ENCODE results near the gene C2orf78. TPM values are rescaled to one million over a fixed set of nuclear protein-coding genes. Genes with fewer than 3 reads are reported as not detected.

C2orf78 gene
- total RNA-seq, 1 donor from 2014 or later: not detected

DNA sequence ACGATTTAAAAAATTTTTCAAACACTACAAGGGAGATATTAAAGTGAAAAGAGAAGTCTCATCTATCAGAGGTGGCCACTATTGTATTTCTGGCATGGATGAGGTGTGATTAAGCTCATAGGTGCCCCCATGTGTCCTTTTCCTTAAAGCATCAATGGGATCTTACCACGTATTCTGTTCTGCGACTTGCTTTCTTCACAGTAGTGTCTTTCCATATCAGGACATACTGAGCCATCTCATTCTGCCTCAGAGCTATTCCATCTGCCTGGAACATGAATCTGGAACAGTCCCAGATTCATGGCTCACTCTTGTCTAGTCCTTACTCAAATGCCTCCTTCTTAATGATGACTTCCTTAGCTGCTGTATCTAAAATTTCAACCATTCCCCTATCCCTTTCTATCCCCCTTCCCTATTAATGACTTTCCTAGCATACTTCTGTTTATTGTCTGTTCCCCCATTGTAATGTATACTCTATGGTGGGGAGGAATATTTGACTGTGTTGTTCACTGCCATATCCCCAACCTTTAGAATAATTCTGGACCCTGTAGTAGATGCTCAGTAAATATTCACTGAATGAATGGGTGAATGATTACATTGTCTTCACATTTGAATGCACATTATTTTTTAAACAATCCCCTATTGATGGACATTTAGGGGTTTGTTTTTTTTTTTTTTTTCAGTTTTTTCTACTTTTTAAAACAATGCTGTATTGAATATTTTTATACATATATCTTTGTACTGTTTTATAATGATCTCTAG lies 55.8 kb downstream of the C2orf78 start:
- ChIA-PET CTCF (interaction anchor here (1.0 kb wide), 1 partner anchor 24 kb away, joined by 3 read pairs; no protein-coding TSS in a partner anchor), POLR2A (interaction anchor here (1.0 kb wide), 1 partner anchor 315 kb away, joined by 3 read pairs; no protein-coding TSS in a partner anchor)
- no peak overlapping the region for H3K27ac Mint-ChIP-seq
- H3K36me3 Mint-ChIP-seq (ENCODE audit: low read depth): peaks cover 48% of the 10 kb centered on the region
- no peaks in the 10 kb centered on the region for H3K27me3 Mint-ChIP-seq
- intact Hi-C loops (cut with micrococcal nuclease): no loop called here
- no peak for DNase-seq
- peaks cover 3% of the 10 kb centered on the region for H3K4me1 Mint-ChIP-seq
- no peak for ATAC-seq (ENCODE audit: low read depth)
- no peak overlapping the region for H3K4me3 Mint-ChIP-seq
- no peaks in the 10 kb centered on the region for H3K9me3 Mint-ChIP-seq
- TF ChIP-seq, protein P1, sequence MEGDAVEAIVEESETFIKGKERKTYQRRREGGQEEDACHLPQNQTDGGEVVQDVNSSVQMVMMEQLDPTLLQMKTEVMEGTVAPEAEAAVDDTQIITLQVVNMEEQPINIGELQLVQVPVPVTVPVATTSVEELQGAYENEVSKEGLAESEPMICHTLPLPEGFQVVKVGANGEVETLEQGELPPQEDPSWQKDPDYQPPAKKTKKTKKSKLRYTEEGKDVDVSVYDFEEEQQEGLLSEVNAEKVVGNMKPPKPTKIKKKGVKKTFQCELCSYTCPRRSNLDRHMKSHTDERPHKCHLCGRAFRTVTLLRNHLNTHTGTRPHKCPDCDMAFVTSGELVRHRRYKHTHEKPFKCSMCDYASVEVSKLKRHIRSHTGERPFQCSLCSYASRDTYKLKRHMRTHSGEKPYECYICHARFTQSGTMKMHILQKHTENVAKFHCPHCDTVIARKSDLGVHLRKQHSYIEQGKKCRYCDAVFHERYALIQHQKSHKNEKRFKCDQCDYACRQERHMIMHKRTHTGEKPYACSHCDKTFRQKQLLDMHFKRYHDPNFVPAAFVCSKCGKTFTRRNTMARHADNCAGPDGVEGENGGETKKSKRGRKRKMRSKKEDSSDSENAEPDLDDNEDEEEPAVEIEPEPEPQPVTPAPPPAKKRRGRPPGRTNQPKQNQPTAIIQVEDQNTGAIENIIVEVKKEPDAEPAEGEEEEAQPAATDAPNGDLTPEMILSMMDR (IDR thresholded peaks at IDR 0.05): no peak

DNA sequence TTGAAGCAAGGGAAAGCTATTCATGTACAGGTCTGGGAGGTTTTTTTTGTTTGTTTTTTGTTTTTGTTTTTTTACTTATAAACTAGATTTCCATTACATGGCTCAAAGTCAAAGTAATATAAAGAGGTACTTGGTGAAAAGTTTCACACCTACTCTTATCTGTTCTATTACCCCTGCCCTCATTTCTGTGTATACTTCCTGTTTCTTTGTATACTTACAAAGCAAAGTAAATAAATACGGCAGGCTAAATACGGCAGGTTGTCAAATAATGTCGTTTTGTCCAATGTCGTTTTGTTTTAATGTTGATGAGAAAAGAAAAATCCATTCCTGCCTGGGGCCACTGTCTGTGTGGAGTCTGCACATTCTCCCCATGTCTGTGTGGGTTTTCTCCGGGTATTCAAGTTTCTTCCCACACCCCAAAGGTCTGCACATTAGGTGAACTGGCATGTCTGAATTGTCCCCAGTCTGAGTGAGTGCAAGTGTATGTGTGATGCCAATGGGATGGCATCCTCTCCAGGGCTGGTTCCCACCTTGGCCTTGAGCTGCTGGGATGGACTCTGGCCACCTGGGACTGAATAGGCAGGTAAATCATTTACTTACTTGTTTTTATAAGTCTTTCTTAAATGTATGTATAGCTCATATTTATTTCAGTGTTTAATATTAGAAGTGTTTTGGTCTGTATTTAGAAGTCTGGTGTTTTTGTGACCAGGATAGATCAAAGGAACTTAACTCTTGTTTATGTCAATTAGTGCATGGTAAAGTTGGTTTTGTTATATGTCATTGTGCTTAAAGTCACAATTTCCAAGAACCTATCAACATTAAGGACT lies 58.1 kb downstream of the C2orf78 start:
- Mint-ChIP-seq H3K36me3 (ENCODE audit: low read depth) (peaks cover 57% of the 10 kb centered on the region), H3K4me1 (peaks cover 3% of the 10 kb centered on the region), H3K27me3 (no peaks in the 10 kb centered on the region), H3K27ac (no peak overlapping the region), H3K4me3 (no peak overlapping the region), H3K9me3 (no peaks in the 10 kb centered on the region)
- no peak for DNase-seq
- intact Hi-C loops (cut with micrococcal nuclease): no loop called here
- CTCF ChIA-PET: interaction anchor here (1.2 to 1.3 kb wide), 2 partner anchors 18 to 493 kb away, joined by 3 to 4 read pairs; no protein-coding TSS in a partner anchor
- no peak for ATAC-seq (ENCODE audit: low read depth)
- TF ChIP-seq, protein P1 (IDR thresholded peaks at IDR 0.05): no peak
- POLR2A ChIA-PET: interaction anchor here (0.6 to 2.3 kb wide), 2 partner anchors 13 to 358 kb away, joined by 4 read pairs; partner anchors contain the start of gene STAMBP

DNA sequence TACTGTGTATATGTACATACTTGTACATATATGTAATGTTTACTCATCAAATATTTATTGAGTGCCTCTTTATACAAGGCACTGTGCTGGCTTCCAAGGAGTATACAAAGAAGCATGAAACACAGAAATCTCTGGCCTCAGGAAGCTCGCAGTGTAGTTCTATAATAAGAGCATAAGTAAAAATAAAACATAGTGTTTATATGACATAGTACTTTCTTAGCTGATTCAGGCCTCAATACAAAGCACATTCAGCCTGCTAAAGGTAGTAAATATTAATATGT lies 58.7 kb downstream of the C2orf78 start:
- CTCF ChIA-PET: interaction anchor here (1.3 kb wide), 1 partner anchor 493 kb away, joined by 4 read pairs; no protein-coding TSS in a partner anchor

DNA sequence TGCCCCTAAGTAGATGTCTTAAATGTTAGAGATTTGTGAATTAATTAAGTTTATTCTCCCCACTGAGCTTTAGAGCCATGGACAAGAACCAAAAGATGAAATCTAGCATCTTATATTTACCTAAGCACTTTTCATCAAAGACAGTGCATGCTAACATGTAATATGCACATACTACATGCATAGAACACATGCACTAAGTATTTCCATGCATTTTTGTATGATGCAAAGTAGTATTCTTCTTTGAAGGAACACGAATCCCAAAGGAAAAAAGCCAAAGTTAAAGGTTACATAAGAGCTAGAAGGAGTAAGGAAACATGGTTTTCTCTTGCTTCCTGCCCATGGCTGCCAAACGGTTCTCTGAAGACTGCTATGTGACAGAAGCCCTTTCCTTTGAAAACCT lies 60.1 kb downstream of the C2orf78 start:
- Mint-ChIP-seq H3K27ac (no peak overlapping the region), H3K4me1 (no peaks in the 10 kb centered on the region), H3K9me3 (no peaks in the 10 kb centered on the region), H3K36me3 (ENCODE audit: low read depth) (peaks cover 73% of the 10 kb centered on the region), H3K4me3 (no peak overlapping the region), H3K27me3 (no peaks in the 10 kb centered on the region)
- ATAC-seq (ENCODE audit: low read depth) (no peak), DNase-seq (no peak)
- intact Hi-C loops (cut with micrococcal nuclease): no loop called here
- TF ChIP-seq, protein P1 (IDR thresholded peaks at IDR 0.05): no peak
- POLR2A ChIA-PET: no interaction called here
- CTCF ChIA-PET: no interaction called here

More for the DNA sequence above, 58.7 kb downstream of the C2orf78 start:
- POLR2A ChIA-PET: interaction anchor here (2.3 kb wide), 1 partner anchor 14 kb away, joined by 4 read pairs; the partner anchor contains the start of gene STAMBP
- intact Hi-C loops (cut with micrococcal nuclease): no loop called here
- DNase-seq (no peak), ATAC-seq (ENCODE audit: low read depth) (no peak)
- H3K27ac Mint-ChIP-seq: no peak overlapping the region
- no peaks in the 10 kb centered on the region for H3K27me3 Mint-ChIP-seq
- H3K4me1 Mint-ChIP-seq: peaks cover 3% of the 10 kb centered on the region
- TF ChIP-seq, protein P1 (IDR thresholded peaks at IDR 0.05): no peak
- no peak overlapping the region for H3K4me3 Mint-ChIP-seq
- no peaks in the 10 kb centered on the region for H3K9me3 Mint-ChIP-seq
- H3K36me3 Mint-ChIP-seq (ENCODE audit: low read depth): peaks cover 63% of the 10 kb centered on the region

DNA sequence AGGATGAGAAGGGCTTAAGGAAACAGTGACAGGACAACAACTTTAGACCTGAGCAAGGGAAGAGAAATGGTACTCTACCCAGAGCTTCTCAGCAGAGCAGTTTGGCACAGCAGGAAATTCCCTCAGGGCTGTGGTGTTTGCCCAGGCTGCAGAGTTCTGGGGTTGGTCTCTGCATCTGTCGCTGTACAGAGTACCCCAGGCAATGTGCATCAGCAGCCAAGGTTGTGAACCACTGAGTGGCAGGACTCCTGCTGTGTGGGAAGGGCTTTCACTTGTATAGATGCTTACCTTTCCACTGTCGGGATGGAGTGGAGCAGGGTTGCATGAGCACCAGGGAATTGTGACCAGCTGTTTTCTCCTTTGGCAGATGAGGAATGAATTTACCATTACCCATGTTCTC lies 66.0 kb downstream of the C2orf78 start:
- TF ChIP-seq, protein P1 (IDR thresholded peaks at IDR 0.05): no peak
- DNase-seq: no peak
- no peak for ATAC-seq (ENCODE audit: low read depth)
- POLR2A ChIA-PET: no interaction called here
- CTCF ChIA-PET: interaction anchor here (0.7 to 1.0 kb wide), 2 partner anchors 23 to 138 kb away, joined by 3 read pairs; no protein-coding TSS in a partner anchor
- Mint-ChIP-seq H3K4me3 (no peak overlapping the region), H3K27me3 (no peaks in the 10 kb centered on the region), H3K27ac (no peak overlapping the region), H3K36me3 (ENCODE audit: low read depth) (peaks cover 56% of the 10 kb centered on the region), H3K9me3 (no peaks in the 10 kb centered on the region), H3K4me1 (no peaks in the 10 kb centered on the region)
- intact Hi-C loops (cut with micrococcal nuclease): no loop called here
